ENCODE data around the gene GLIS1. TPM values are rescaled to one million over a fixed set of nuclear protein-coding genes. Genes with fewer than 3 reads are reported as not detected.

The GLIS1 gene
- total and polyA plus RNA-seq, 2 of the 8 experiments (the other 6 are each of a cell fraction or from before 2014, with no cell fraction given) = 0.15 to 0.22 TPM

GRCh38 chr1:53532912-53533311 lies 206.1 kb downstream of the GLIS1 start:
- no peak overlapping the region for H4K5ac ChIP-seq (ENCODE audit: insufficient read length, low read depth, low read length)
- no peak overlapping the region for H2BK12ac ChIP-seq (ENCODE audit: low read depth, low read length)
- H3K23me2 ChIP-seq (ENCODE audit: low read depth, low read length) = no peaks in the 10 kb centered on the region
- H3K14ac ChIP-seq (ENCODE audit: insufficient read length) = no peak overlapping the region
- POLR2A ChIA-PET (ENCODE audit: partially characterized antibody) = interaction anchor here (0.6 kb wide), 1 partner anchor 23 kb away, joined by 3 read pairs; no protein-coding TSS in a partner anchor
- H3K79me1 ChIP-seq (ENCODE audit: low read depth, low read length) = no peaks in the 10 kb centered on the region
- no peak overlapping the region for H3K27ac ChIP-seq (ENCODE audit: low read depth, low read length)
- H3K4me1 ChIP-seq (replicated peaks in 1 of 4; ENCODE audit: control insufficient read depth in 3 of 4, insufficient read depth in 4 of 4, low read length in 3 of 4) = no peaks in the 10 kb centered on the region; a peak in 1 of 7 replicates
- no peak overlapping the region for H4K8ac ChIP-seq (ENCODE audit: extremely low read depth, insufficient read depth, low read length)
- DNase-seq (ENCODE audit: low read depth in 1 of 2, low spot score in 2 of 2) (no peak), FAIRE-seq (no peak)
- no peaks in the 10 kb centered on the region for H4K20me1 ChIP-seq (replicated peaks in 1 of 2; ENCODE audit: control insufficient read depth in 1 of 2, insufficient read depth in 2 of 2, low read length in 2 of 2)
- no peaks in the 10 kb centered on the region for H3K79me2 ChIP-seq (ENCODE audit: control insufficient read depth in 1 of 2, insufficient read depth in 2 of 2, low read length in 2 of 2)
- H3K36me3 ChIP-seq (ENCODE audit: control insufficient read depth in 2 of 4, insufficient read depth in 4 of 4, low read length in 3 of 4) = no peaks in the 10 kb centered on the region
- no peaks in the 10 kb centered on the region; a peak in 2 of 7 replicates for H3K27me3 ChIP-seq (replicated peaks in 1 of 4; ENCODE audit: control insufficient read depth in 3 of 4, extremely low read depth in 1 of 4, insufficient read depth in 3 of 4, low read length in 3 of 4)
- H3K18ac ChIP-seq (ENCODE audit: extremely low read depth, low read length) = no peak overlapping the region
- no peak overlapping the region for H3K4me3 ChIP-seq (ENCODE audit: extremely low read depth in 1 of 4, insufficient read depth in 2 of 4, low read depth in 3 of 4, low read length in 4 of 4)
- H2AFZ ChIP-seq (ENCODE audit: low read length) = no peak overlapping the region
- H2BK5ac ChIP-seq (ENCODE audit: low read depth, low read length) = no peak overlapping the region
- CTCF ChIA-PET (ENCODE audit: partially characterized antibody) = interaction anchor here (0.5 to 4.6 kb wide), 4 partner anchors 26 to 318 kb away, joined by 3 to 26 read pairs (median 4); no protein-coding TSS in a partner anchor
- no peak overlapping the region for H3K9ac ChIP-seq (replicated peaks in 1 of 4; ENCODE audit: extremely low read depth in 1 of 4, low read depth in 3 of 4, low read length in 3 of 4)
- no peak overlapping the region for H2BK15ac ChIP-seq (ENCODE audit: low read length)
- H2BK20ac ChIP-seq (ENCODE audit: low read length) = no peak overlapping the region
- no peak overlapping the region for H3K4ac ChIP-seq (replicated peaks; ENCODE audit: insufficient read length, low read depth, low read length)
- no peak overlapping the region for H3K56ac ChIP-seq (replicated peaks; ENCODE audit: insufficient read length, low read depth, low read length)
- no peaks in the 10 kb centered on the region for H3K9me3 ChIP-seq (ENCODE audit: insufficient read depth in 2 of 2, low read depth in 1 of 2, low read length in 1 of 2)
- no peak overlapping the region for H2BK120ac ChIP-seq (replicated peaks; ENCODE audit: low read depth, low read length)
- H3K4me2 ChIP-seq (ENCODE audit: insufficient read depth in 1 of 2, low read depth in 2 of 2, low read length in 2 of 2) = no peak overlapping the region
- TF ChIP-seq POU5F1 (IDR thresholded peaks at IDR 0.05; ENCODE audit: low read depth, low read length) (no peak), EZH2 (IDR thresholded peaks at IDR 0.05; ENCODE audit: low read depth, low read length, severe bottlenecking) (no peak), KDM5A (IDR thresholded peaks at IDR 0.05; ENCODE audit: low read length) (no peak), BRCA1 (IDR thresholded peaks at IDR 0.05; ENCODE audit: low read depth, low read length) (no peak), RBBP5 (IDR thresholded peaks at IDR 0.05; ENCODE audit: borderline replicate concordance, low read depth, low read length) (no peak), SIRT6 (IDR thresholded peaks at IDR 0.05; ENCODE audit: low read length) (no peak), EGR1 (IDR thresholded peaks at IDR 0.05; ENCODE audit: borderline replicate concordance, low read depth, low read length) (no peak), YY1 (IDR thresholded peaks at IDR 0.05; ENCODE audit: low read depth, low read length) (no peak), CHD1 (IDR thresholded peaks at IDR 0.05; ENCODE audit: low read depth, low read length) (no peak), E2F6 (IDR thresholded peaks at IDR 0.05) (no peak), FOSL1 (IDR thresholded peaks at IDR 0.05; ENCODE audit: insufficient read depth, low read depth, low read length) (no peak), HDAC2 (IDR thresholded peaks at IDR 0.05; ENCODE audit: borderline replicate concordance in 1 of 2, low read depth in 2 of 2, low read length in 2 of 2) (no peak)
- no peak overlapping the region for H3K23ac ChIP-seq (ENCODE audit: insufficient read length)
- no peak overlapping the region for H2AK5ac ChIP-seq (ENCODE audit: low read depth, low read length)
- 70% methylated on average over 4 of the region's 4 CpGs; no CpG with 5 or more reads in 1 of the 2 experiments for WGBS, 2 experiments (ENCODE audit: extremely low coverage in 1 of 2, insufficient coverage in 1 of 2, insufficient read length in 1 of 2, insufficient replicate concordance in 2 of 2, low coverage in 1 of 2, low lambda C conversion rate in 2 of 2, missing lambda C conversion rate in 1 of 2)
- H4K91ac ChIP-seq (replicated peaks; ENCODE audit: insufficient read length, low read length) = no peak overlapping the region

Data from H1 (cell line).